MCF 10A (cell line): ENCODE results near the gene TMEM17. TPM values are rescaled to one million over a fixed set of nuclear protein-coding genes. Genes with fewer than 3 reads are reported as not detected.

Experiments used
- BruUV-seq: library from RNA; stranded (reverse); fragments of 400-500 nt; replicated peaks from 2 replicates; lab custom pipeline; 2021; lab: Mats Ljungman, UMichigan
- CTCF ChIA-PET: fragments of 300-600 bp; sonication (Branson Sonifier 250); formaldehyde crosslinking; extraction: SDS; loops from one replicate; lab custom pipeline; 2021; ENCODE audit warnings: antibody characterized with exemption, inconsistent platforms; lab: Yijun Ruan, JAX
- POLR2A ChIA-PET: fragments of 300-600, 350-650 bp; sonication (Branson Sonifier 250); formaldehyde crosslinking; extraction: SDS; loops from one replicate; lab custom pipeline; 2020; ENCODE audit warnings: antibody characterized with exemption, inconsistent platforms; lab: Yijun Ruan, JAX
- DNase-seq: peaks from one replicate; pipeline ENCODE4 v3.0.0-alpha.2; 2018; ENCODE audit not compliant: unreplicated experiment
- H3K27ac Mint-ChIP-seq: one replicate; pipeline ENCODE4 v1.8.0; 2022; ENCODE audit warnings: mild to moderate bottlenecking, low read depth, mixed read lengths; ENCODE audit not compliant: unreplicated experiment
- H3K27me3 Mint-ChIP-seq: one replicate; pipeline ENCODE4 v1.8.0; 2022; ENCODE audit warnings: mixed read lengths; ENCODE audit not compliant: insufficient read depth, unreplicated experiment
- H3K36me3 Mint-ChIP-seq: one replicate; pipeline ENCODE4 v1.8.0; 2022; ENCODE audit warnings: mild to moderate bottlenecking, moderate library complexity, mixed read lengths; ENCODE audit not compliant: insufficient read depth, unreplicated experiment
- H3K4me1 Mint-ChIP-seq: one replicate; pipeline ENCODE4 v1.8.0; 2022; ENCODE audit warnings: mixed read lengths; ENCODE audit not compliant: insufficient read depth, unreplicated experiment
- H3K4me3 Mint-ChIP-seq: one replicate; pipeline ENCODE4 v1.8.0; 2022; ENCODE audit warnings: mild to moderate bottlenecking, moderate library complexity, mixed read lengths; ENCODE audit not compliant: unreplicated experiment
- H3K9me3 Mint-ChIP-seq: one replicate; pipeline ENCODE4 v1.8.0; 2022; ENCODE audit warnings: mixed read lengths; ENCODE audit not compliant: unreplicated experiment
- CTCF ChIP-seq: fragments of 200-600 bp; IDR thresholded peaks from one replicate; pipeline ENCODE4 v1.8.0; 2022; ENCODE audit warnings: antibody characterized with exemption, mild to moderate bottlenecking; ENCODE audit not compliant: unreplicated experiment
- intact Hi-C: fragments of 100-400 bp; cut with micrococcal nuclease; formaldehyde crosslinking; loops from 2 replicates; pipeline ENCODE4 v1.14.1; 2022
- total RNA-seq: library from RNA; stranded (reverse); gene quantifications from 2 replicates; pipeline ENCODE4 v1.2.3, GENCODE V29; 2022

TMEM17 gene
- total RNA-seq, 1 experiment from 2014 or later, result 2.6 TPM

- DNase-seq, result no peak
- no peak for TF ChIP-seq CTCF
- ChIA-PET POLR2A (interaction anchor here (0.6 to 3.0 kb wide), 8 partner anchors 8 to 606 kb away, joined by 3 to 29 read pairs (median 4); partner anchors contain the start of gene EHBP1), CTCF (interaction anchor here (0.6 to 9.7 kb wide), 48 partner anchors 8 to 1059 kb away, joined by 3 to 266 read pairs (median 5); no protein-coding TSS in a partner anchor)
- no peaks in the 10 kb centered on the region for H3K9me3 Mint-ChIP-seq
- peaks cover 10% of the 10 kb centered on the region for H3K4me1 Mint-ChIP-seq
- intact Hi-C loops, result loop anchor here (2.0 to 10.0 kb wide), 4 partner anchors 123 to 1033 kb away; no protein-coding TSS in a partner anchor
- H3K27ac Mint-ChIP-seq, result no peak overlapping the region
- H3K4me3 Mint-ChIP-seq, result peak overlapping the region; percentile 66
- BruUV-seq, result no TSS peak
- peaks cover 6% of the 10 kb centered on the region for H3K36me3 Mint-ChIP-seq
- no peaks in the 10 kb centered on the region for H3K27me3 Mint-ChIP-seq
These were observed 49.9 kb downstream of the TMEM17 start for GRCh38 chr2:62455957-62456692.

GRCh38 chr2:62453955-62454354 is 52.0 kb downstream of the TMEM17 start:
- ChIA-PET CTCF (interaction anchor here (0.6 to 9.7 kb wide), 5 partner anchors 319 to 1146 kb away, joined by 3 to 266 read pairs (median 3); no protein-coding TSS in a partner anchor), POLR2A (interaction anchor here (1.0 to 1.5 kb wide), 2 partner anchors 10 to 321 kb away, joined by 5 to 6 read pairs; no protein-coding TSS in a partner anchor)
- no peak overlapping the region for H3K27ac Mint-ChIP-seq
- no peaks in the 10 kb centered on the region for H3K9me3 Mint-ChIP-seq
- no peak overlapping the region for H3K4me3 Mint-ChIP-seq
- no peak for TF ChIP-seq CTCF
- intact Hi-C loops, result loop anchor here (10.0 kb wide), 1 partner anchor 571 kb away; no protein-coding TSS in a partner anchor
- H3K27me3 Mint-ChIP-seq, result no peaks in the 10 kb centered on the region
- peaks cover 10% of the 10 kb centered on the region for H3K4me1 Mint-ChIP-seq
- no peaks in the 10 kb centered on the region for H3K36me3 Mint-ChIP-seq
- no TSS peak for BruUV-seq
- DNase-seq, result no peak

- H3K27me3 Mint-ChIP-seq, result no peaks in the 10 kb centered on the region
- no peaks in the 10 kb centered on the region for H3K9me3 Mint-ChIP-seq
- H3K4me1 Mint-ChIP-seq, result peaks cover 10% of the 10 kb centered on the region
- no peak for TF ChIP-seq CTCF
- no TSS peak for BruUV-seq
- peak; percentile 22 for DNase-seq
- no peak overlapping the region for H3K27ac Mint-ChIP-seq
- CTCF ChIA-PET, result interaction anchor here (0.7 to 9.7 kb wide), 3 partner anchors 24 to 460 kb away, joined by 3 to 266 read pairs (median 4); no protein-coding TSS in a partner anchor
- H3K4me3 Mint-ChIP-seq, result no peak overlapping the region
- H3K36me3 Mint-ChIP-seq, result no peaks in the 10 kb centered on the region
- intact Hi-C loops, result loop anchor here (10.0 kb wide), 1 partner anchor 572 kb away; no protein-coding TSS in a partner anchor
- POLR2A ChIA-PET, result no interaction called here
These were observed 53.1 kb downstream of the TMEM17 start for GRCh38 chr2:62452701-62453454.
